Body of pancreas (tissue), 4 donors: ENCODE measurements around the gene DNAJB6. TPM values are rescaled to one million over a fixed set of nuclear protein-coding genes. Genes with fewer than 3 reads are reported as not detected.

Experiments used
- ATAC-seq: fragments of 150-250 bp; one replicate; pipeline ENCODE4 v1.9.1; 2016
- DNase-seq, 4 donors: peaks; one replicate each; pipeline ENCODE4 v3.0.0-alpha.2; 2019
- H3K27ac ChIP-seq, 4 donors: fragments of 200-600 bp; sonication (generic); 1 replicate in 3 of 4; 2 replicates in 1 of 4; pipeline versions ENCODE4 v1.5.1 to v1.6.1; 2016 to 2019; ENCODE audit warnings: mild to moderate bottlenecking in 1 of 4, mixed read lengths in 1 of 4, moderate library complexity in 1 of 4
- H3K27me3 ChIP-seq, 2 donors: fragments of 200-600 bp; sonication (generic); one replicate each; pipeline ENCODE4 v1.6.0; 2016; ENCODE audit warnings: mild to moderate bottlenecking in 1 of 2
- H3K36me3 ChIP-seq, 2 donors: fragments of 200-600 bp; sonication (generic); replicated peaks in 1 of 2; 2 replicates each; pipeline ENCODE4 v1.5.1; 2016; ENCODE audit warnings: low read depth in 2 of 2; ENCODE audit not compliant: insufficient read depth in 1 of 2
- H3K4me1 ChIP-seq: fragments of 200-600 bp; sonication (generic); one replicate; pipeline ENCODE4 v1.6.0; 2016
- H3K4me3 ChIP-seq, 2 donors: fragments of 200-600 bp; sonication (generic); 1 replicate in 1 of 2; 2 replicates in 1 of 2; pipeline ENCODE4 v1.5.1; 2016 to 2019
- H3K9me3 ChIP-seq, 3 donors: fragments of 200-600 bp; sonication (generic); 1 replicate in 2 of 3; 2 replicates in 1 of 3; pipeline ENCODE4 v1.5.1; 2016
- CTCF ChIP-seq, 7 experiments: fragments of 450-650 bp in 4 of 7; fragments of 200-600 bp in 3 of 7; sonication (generic) in 3 of 7; IDR thresholded peaks; one replicate each; pipeline ENCODE4 v1.5.1; 2016 to 2019; ENCODE audit warnings: antibody characterized with exemption in 7 of 7
- POLR2A ChIP-seq, 3 donors: fragments of 450-650 bp; IDR thresholded peaks; one replicate each; pipeline ENCODE4 v1.6.1; 2016; ENCODE audit warnings: antibody characterized with exemption in 3 of 3, mild to moderate bottlenecking in 2 of 3
- WGBS, 2 donors: methylation state at CpG; one replicate each; pipeline ENCODE4 v1.1.5; 2017; 5-methylcytosine and 5-hydroxymethylcytosine counted together
- intact Hi-C: fragments of 100-400 bp; cut with DNase I; formaldehyde crosslinking; loops from one replicate; pipeline ENCODE4 v1.15.1; 2023
- total RNA-seq, 2 donors: library from RNA; depleted of rRNA; stranded (reverse); fragments of >200 nt; gene quantifications; one replicate each; pipeline ENCODE4 v1.1.0, GENCODE V29; 2016

DNAJB6 gene
- total RNA-seq, 2 donors from 2014 or later, result 26.5 to 32.0 TPM

GRCh38 chr7:157406971-157407370, 70.2 kb downstream of the DNAJB6 start:
- H3K4me1 ChIP-seq, result no peaks in the 10 kb centered on the region
- TF ChIP-seq CTCF (IDR thresholded peaks at IDR 0.05), result no peak
- TF ChIP-seq POLR2A (IDR thresholded peaks at IDR 0.05), result no peak
- ATAC-seq (no peak), DNase-seq (no peak)
- H3K36me3 ChIP-seq, result peaks cover 0 to 6% of the 10 kb centered on the region in 2 donors
- intact Hi-C loops, result no loop called here
- no peak overlapping the region for H3K27ac ChIP-seq
- WGBS, 2 donors, result 95 to 97% methylated on average over 13 to 22 of the region's 22 CpGs
- H3K4me3 ChIP-seq, result no peak overlapping the region
- no peaks in the 10 kb centered on the region for H3K9me3 ChIP-seq
- H3K27me3 ChIP-seq, result no peaks in the 10 kb centered on the region

- Histone ChIP-seq H3K9me3 (no peaks in the 10 kb centered on the region), H3K36me3 (peaks cover 0 to 6% of the 10 kb centered on the region in 2 donors), H3K27ac (no peak overlapping the region), H3K4me1 (no peaks in the 10 kb centered on the region), H3K4me3 (no peak overlapping the region), H3K27me3 (no peaks in the 10 kb centered on the region)
- DNase-seq (no peak), ATAC-seq (no peak)
- 88 to 91% methylated on average over 13 to 30 of the region's 30 CpGs for WGBS, 2 donors
- intact Hi-C loops, result no loop called here
- TF ChIP-seq CTCF (IDR thresholded peaks at IDR 0.05) (no peak), POLR2A (IDR thresholded peaks at IDR 0.05) (no peak)
These were observed 70.9 kb downstream of the DNAJB6 start for GRCh38 chr7:157407512-157408257.

GRCh38 chr7:157408258-157409101, 71.7 kb downstream of the DNAJB6 start:
- Histone ChIP-seq H3K27ac (no peak overlapping the region), H3K27me3 (no peaks in the 10 kb centered on the region), H3K36me3 (peaks cover 0 to 6% of the 10 kb centered on the region in 2 donors), H3K9me3 (no peaks in the 10 kb centered on the region), H3K4me3 (no peak overlapping the region), H3K4me1 (no peaks in the 10 kb centered on the region)
- no peak for DNase-seq
- intact Hi-C loops, result no loop called here
- WGBS, 2 donors, result 90 to 94% methylated on average over 25 to 28 of the region's 29 CpGs
- no peak for ATAC-seq
- no peak for TF ChIP-seq CTCF (IDR thresholded peaks at IDR 0.05)
- no peak for TF ChIP-seq POLR2A (IDR thresholded peaks at IDR 0.05)

- 92 to 94% methylated on average over 16 to 26 of the region's 28 CpGs for WGBS, 2 donors
- Histone ChIP-seq H3K4me1 (no peaks in the 10 kb centered on the region), H3K4me3 (no peak overlapping the region), H3K36me3 (peaks cover 0 to 6% of the 10 kb centered on the region in 2 donors), H3K27ac (no peak overlapping the region), H3K27me3 (no peaks in the 10 kb centered on the region), H3K9me3 (no peaks in the 10 kb centered on the region)
- intact Hi-C loops, result no loop called here
- TF ChIP-seq POLR2A (IDR thresholded peaks at IDR 0.05), result no peak
- TF ChIP-seq CTCF (IDR thresholded peaks at IDR 0.05), result no peak
- DNase-seq, result no peak
- no peak for ATAC-seq
These were observed 72.4 kb downstream of the DNAJB6 start for GRCh38 chr7:157409149-157409752.
